ENCODE measurements around the gene SNRPB.
"Not testable (repeated sequence)": the region's sequence is repeated elsewhere in the genome, so short reads cannot be mapped to it uniquely, and the experiment has no call there.

The SNRPB gene

DNA sequence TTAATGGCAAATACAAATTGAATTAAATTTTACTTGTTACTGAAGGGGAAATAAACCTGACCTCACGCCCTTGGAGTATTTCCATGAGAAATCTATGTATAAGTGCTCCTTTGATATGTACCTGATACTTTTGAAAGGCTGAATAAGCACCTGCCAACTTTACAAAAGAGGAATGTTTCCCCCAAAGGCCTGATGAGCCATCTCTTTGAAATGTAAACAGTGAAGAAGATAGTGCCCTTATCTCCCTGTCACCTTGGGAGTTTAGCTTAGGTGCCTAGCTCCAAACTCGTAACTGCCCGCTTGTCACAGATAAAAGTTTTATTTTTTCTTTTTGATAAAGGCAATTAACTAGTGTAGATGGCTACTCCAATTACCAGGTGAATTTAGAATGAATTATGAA lies 39.2 kb upstream of the SNRPB start:
- TF ChIP-seq, protein P1, sequence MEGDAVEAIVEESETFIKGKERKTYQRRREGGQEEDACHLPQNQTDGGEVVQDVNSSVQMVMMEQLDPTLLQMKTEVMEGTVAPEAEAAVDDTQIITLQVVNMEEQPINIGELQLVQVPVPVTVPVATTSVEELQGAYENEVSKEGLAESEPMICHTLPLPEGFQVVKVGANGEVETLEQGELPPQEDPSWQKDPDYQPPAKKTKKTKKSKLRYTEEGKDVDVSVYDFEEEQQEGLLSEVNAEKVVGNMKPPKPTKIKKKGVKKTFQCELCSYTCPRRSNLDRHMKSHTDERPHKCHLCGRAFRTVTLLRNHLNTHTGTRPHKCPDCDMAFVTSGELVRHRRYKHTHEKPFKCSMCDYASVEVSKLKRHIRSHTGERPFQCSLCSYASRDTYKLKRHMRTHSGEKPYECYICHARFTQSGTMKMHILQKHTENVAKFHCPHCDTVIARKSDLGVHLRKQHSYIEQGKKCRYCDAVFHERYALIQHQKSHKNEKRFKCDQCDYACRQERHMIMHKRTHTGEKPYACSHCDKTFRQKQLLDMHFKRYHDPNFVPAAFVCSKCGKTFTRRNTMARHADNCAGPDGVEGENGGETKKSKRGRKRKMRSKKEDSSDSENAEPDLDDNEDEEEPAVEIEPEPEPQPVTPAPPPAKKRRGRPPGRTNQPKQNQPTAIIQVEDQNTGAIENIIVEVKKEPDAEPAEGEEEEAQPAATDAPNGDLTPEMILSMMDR (IDR thresholded peaks at IDR 0.05; ENCODE audit: borderline replicate concordance, control extremely low read depth, extremely low read depth, insufficient read depth, missing control alignments), result no peak
- in situ Hi-C loops (cut with MboI; ENCODE audit: low sequenced_read_pairs, unreplicated experiment), result no loop called here
- no peak for DNase-seq (ENCODE audit: low spot score)

DNA sequence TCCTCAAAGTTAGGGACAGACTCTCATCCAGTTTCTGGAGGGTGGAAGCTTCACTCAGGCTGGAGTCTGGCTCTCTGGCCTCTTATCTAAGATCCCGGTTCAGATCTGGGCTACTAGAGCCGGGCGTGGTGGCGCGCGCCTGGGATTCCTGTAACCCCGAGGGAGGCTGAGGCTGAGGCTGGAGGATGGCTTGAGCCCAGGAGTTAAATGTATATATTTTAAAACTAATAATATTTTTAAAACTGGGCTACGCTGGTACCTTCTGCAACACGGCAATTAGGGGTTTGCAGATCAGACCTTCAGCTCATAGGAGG lies 38.8 kb upstream of the SNRPB start:
- DNase-seq (ENCODE audit: low spot score), result no peak
- TF ChIP-seq, protein P1 (IDR thresholded peaks at IDR 0.05; ENCODE audit: borderline replicate concordance, control extremely low read depth, extremely low read depth, insufficient read depth, missing control alignments), result no peak
- in situ Hi-C loops (cut with MboI; ENCODE audit: low sequenced_read_pairs, unreplicated experiment), result no loop called here

DNA sequence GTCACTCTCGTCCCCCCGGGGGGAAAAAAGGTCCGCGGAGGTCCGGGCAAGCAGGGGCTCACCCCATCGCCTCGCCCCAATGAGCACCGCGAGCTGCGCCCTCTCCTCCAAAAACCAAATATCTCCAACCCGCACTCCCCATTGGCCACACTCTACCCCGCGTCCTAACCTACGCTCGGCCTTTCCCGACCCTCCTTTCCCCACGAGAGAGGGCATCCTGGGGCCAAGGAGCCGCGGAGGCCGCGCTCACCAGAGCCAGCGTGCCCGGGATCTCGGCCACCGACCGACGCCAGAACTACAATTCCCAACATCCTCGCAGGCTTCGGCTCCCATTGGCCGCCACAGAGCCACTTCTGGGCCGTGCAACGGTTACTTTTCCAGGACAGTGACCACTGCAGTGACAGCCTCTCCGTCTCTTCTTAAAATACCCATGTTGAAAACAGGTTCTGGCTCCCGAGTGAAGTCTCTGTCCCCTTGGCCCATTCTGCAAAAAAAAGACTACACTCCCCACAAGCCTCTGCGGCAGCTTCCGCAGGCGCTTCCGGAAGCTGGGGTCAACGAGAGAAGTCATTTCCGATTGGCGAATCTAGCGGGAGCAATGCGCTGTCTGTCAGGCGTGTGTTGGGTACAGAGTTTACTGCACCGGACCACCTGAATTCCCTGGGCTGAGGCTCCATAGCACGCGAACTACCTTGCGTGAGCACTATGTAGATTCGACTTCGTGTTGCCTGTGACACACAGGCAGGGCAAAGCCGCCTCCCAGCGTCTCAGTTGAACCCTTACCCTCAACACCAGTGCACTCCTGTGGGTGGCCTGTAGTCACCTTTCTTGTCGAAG lies 38.3 kb upstream of the SNRPB start, which contains the start of gene ZNF343:
TSS of gene ZNF343 (minus strand) at position 285 of the 837 bp plus-strand sequence. CDS start 15,020 bp downstream, outside the sequence.
- in situ Hi-C loops (cut with MboI; ENCODE audit: low sequenced_read_pairs, unreplicated experiment), result no loop called here
- DNase-seq (ENCODE audit: low spot score), result peak; percentile 92
- TF ChIP-seq, protein P1 (IDR thresholded peaks at IDR 0.05; ENCODE audit: borderline replicate concordance, control extremely low read depth, extremely low read depth, insufficient read depth, missing control alignments), result no peak

DNA sequence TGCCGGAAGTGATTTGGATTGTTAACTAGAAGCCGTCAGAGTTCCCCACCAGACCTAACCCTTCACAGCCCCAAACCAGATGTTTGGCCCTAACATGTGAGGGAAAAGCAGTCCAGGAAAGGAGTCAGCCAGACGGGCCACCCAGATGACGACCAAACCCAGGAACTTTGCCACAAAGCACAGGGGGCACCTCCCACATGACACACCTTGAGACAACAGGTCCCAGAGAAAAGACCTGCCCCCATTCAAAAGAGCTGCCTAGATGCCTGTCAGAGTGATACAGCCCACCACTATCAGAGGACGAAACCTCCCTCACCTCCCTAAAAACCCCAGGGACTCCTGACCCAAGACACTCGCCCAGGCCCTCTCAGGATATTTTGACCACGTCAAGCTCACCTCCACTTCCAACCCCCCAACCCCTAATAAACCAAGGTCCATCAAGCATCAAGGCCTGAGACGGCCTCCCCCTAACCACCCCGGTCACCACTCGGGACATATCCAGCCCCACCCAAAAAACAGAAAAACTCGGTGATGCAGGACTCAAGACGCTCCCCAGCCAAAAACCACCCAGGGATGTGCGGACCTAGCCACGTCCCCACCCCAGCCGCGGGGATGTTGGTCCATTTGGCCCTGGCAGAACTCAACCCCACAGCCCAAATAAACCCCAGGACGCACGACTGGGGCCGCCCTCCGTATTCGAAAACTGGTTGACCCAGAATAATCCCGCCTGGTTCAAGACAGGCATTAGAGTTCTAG lies 37.5 kb upstream of the SNRPB start:
- TF ChIP-seq, protein P1 (IDR thresholded peaks at IDR 0.05; ENCODE audit: borderline replicate concordance, control extremely low read depth, extremely low read depth, insufficient read depth, missing control alignments), result no peak
- in situ Hi-C loops (cut with MboI; ENCODE audit: low sequenced_read_pairs, unreplicated experiment), result no loop called here
- no peak for DNase-seq (ENCODE audit: low spot score)

DNA sequence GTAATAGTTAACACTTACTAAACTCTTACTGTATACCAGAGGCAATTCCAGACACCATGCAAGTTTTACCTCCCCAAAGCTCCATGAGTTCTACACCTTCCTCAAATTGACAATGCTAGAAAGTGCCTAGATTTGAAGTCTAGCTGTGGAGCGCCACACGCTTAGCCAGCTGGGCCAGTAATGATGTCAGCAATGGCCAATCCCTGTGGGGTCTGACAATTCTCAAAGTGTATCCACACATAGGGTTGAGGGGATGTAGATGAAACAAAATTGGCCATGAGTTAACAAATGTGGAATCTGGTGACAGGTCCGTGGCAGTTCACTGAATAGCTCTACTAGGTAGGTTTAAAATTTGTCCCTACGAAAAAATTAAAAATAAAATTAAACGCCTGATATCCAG lies 36.9 kb upstream of the SNRPB start:
- in situ Hi-C loops (cut with MboI; ENCODE audit: low sequenced_read_pairs, unreplicated experiment), result no loop called here
- TF ChIP-seq, protein P1 (IDR thresholded peaks at IDR 0.05; ENCODE audit: borderline replicate concordance, control extremely low read depth, extremely low read depth, insufficient read depth, missing control alignments), result no peak
- DNase-seq (ENCODE audit: low spot score), result no peak

DNA sequence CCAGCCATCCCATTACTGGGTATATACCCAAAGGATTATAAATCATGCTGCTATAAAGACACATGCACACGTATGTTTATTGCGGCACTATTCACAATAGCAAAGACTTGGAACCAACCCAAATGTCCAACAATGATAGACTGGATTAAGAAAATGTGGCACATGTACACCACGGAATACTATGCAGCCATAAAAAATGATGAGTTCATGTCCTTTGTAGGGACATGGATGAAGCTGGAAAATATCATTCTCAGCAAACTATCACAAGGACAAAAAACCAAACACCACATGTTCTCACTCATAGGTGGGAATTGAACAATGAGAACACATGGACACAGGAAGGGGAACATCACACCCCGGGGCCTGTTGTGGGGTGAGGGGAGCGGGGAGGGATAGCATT lies 35.8 kb upstream of the SNRPB start:
- DNase-seq (ENCODE audit: low spot score); in situ Hi-C loops (cut with MboI; ENCODE audit: low sequenced_read_pairs, unreplicated experiment): not testable (repeated sequence)

DNA sequence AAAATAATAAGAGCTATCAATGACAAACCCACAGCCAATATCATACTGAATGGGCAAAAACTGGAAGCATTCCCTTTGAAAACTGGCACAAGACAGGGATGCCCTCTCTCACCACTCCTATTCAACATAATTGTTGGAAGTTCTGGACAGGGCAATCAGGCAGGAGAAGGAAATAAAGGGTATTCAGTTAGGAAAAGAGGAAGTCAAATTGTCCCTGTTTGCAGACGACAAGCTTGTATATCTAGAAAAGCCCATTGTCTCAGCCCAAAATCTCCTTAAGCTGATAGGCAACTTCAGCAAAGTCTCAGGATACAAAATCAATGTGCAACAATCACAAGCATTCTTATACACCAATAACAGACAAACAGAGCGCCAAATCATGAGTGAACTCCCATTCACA lies 34.2 kb upstream of the SNRPB start:
- in situ Hi-C loops (cut with MboI; ENCODE audit: low sequenced_read_pairs, unreplicated experiment); DNase-seq (ENCODE audit: low spot score): not testable (repeated sequence)

DNA sequence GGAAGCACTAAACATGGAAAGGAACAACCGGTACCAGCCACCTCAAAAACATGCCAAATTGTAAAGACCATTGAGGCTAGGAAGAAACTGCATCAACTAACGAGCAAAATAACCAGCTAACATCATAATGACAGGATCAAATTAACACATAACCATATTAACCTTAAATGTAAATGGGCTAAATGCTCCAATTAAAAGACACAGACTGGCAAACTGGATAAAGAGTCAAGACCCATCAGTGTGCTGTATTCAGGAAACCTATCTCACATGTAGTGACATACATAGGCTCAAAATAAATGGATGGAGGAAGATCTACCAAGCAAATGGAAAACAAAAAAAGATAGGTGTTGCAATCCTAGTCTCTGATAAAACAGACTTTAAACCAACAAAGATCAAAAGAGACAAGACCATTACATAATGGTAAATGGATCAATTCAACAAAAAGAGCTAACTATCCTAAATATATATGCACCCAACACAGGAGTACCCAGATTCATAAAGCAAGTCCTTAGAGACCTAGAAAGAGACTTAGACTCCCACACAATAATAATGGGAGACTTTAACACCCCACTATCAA lies 32.3 kb upstream of the SNRPB start:
- DNase-seq (ENCODE audit: low spot score); in situ Hi-C loops (cut with MboI; ENCODE audit: low sequenced_read_pairs, unreplicated experiment): not testable (repeated sequence)
